Loucy (cell line): Measurements from ENCODE around the gene BPI.

ENCODE experiments used
- CTCF ChIP-seq: fragments of 200-600 bp; sonication (generic); conservative IDR thresholded peaks from 2 replicates; pipeline ENCODE4 v1.5.1; 2014; ENCODE audit warnings: mild to moderate bottlenecking, antibody characterized with exemption, low read length
- EZH2phosphoT487 ChIP-seq: fragments of 200-600 bp; IDR thresholded peaks from 2 replicates; pipeline ENCODE4 v1.6.1; 2018; ENCODE audit warnings: antibody characterized with exemption, mild to moderate bottlenecking, moderate library complexity, borderline replicate concordance

- TF ChIP-seq CTCF = no peak
- TF ChIP-seq EZH2phosphoT487 = no peak
Measured at GRCh38 chr20:38278763-38279162, 25.2 kb upstream of the BPI start.
